Testis (tissue), 3 donors: ENCODE measurements around the gene NPSR1. TPM values are rescaled to one million over a fixed set of nuclear protein-coding genes. Genes with fewer than 3 reads are reported as not detected.

Source experiments
- DNase-seq: peaks from one replicate; pipeline ENCODE4 v3.0.0-alpha.2; 2019
- H3K27ac ChIP-seq, 2 donors: fragments of 200-600 bp; sonication (generic); one replicate each; pipeline ENCODE4 v1.5.1; 2019
- H3K27me3 ChIP-seq: fragments of 200-600 bp; sonication (generic); one replicate; pipeline ENCODE4 v1.5.1; 2019
- H3K36me3 ChIP-seq: fragments of 200-600 bp; sonication (generic); one replicate; pipeline ENCODE4 v1.5.1; 2017; ENCODE audit warnings: low read depth; ENCODE audit errors: missing control alignments
- H3K4me1 ChIP-seq: fragments of 200-600 bp; sonication (generic); one replicate; pipeline ENCODE4 v1.5.1; 2019
- H3K4me3 ChIP-seq, 2 donors: fragments of 200-600 bp; sonication (generic); one replicate each; pipeline ENCODE4 v1.5.1; 2017 to 2019
- H3K9me3 ChIP-seq: fragments of 200-600 bp; sonication (generic); one replicate; pipeline ENCODE4 v1.5.1; 2017
- POLR2A ChIP-seq: fragments of 450-650 bp; IDR thresholded peaks from one replicate; pipeline ENCODE4 v1.6.1; 2017; ENCODE audit warnings: antibody characterized with exemption, mild to moderate bottlenecking, moderate library complexity
- WGBS, 2 donors: methylation state at CpG; one replicate each; pipeline ENCODE4 v1.1.5; 2018; 5-methylcytosine and 5-hydroxymethylcytosine counted together
- intact Hi-C: fragments of 100-400 bp; cut with DNase I; formaldehyde crosslinking; loops from one replicate; pipeline ENCODE4 v1.15.1; 2023; ENCODE audit warnings: low total_unique reads
- polyA plus RNA-seq: library from polyadenylated mRNA; stranded (reverse); fragments of 350-450 nt; fragmentation: Illumina TruSeq; extraction: RNeasy Lipid Tissue Mini Kit (QIAGEN cat#74804); gene quantifications from one replicate; pipeline ENCODE4 v1.2.3, GENCODE V29; 2014; ENCODE audit warnings: low read depth, low replicate concordance; ENCODE audit not compliant: insufficient read depth
- total RNA-seq, 2 donors: library from RNA; depleted of rRNA; stranded (reverse); fragments of >200 nt; gene quantifications; one replicate each; pipeline ENCODE4 v1.2.3, GENCODE V29; 2016
- TF ChIP-seq, protein P1 (sequence below), 3 experiments: fragments of 450-650 bp in 2 of 3; fragments of 200-600 bp in 1 of 3; sonication (generic) in 1 of 3; IDR thresholded peaks; one replicate each; pipeline ENCODE4 v1.5.1; 2016 to 2019; ENCODE audit warnings: antibody characterized with exemption in 3 of 3, mild to moderate bottlenecking in 2 of 3, moderate library complexity in 1 of 3

The NPSR1 gene
- total and polyA plus RNA-seq, 3 donors from 2014 or later, result 0.25 to 0.54 TPM; not detected in 1

DNA sequence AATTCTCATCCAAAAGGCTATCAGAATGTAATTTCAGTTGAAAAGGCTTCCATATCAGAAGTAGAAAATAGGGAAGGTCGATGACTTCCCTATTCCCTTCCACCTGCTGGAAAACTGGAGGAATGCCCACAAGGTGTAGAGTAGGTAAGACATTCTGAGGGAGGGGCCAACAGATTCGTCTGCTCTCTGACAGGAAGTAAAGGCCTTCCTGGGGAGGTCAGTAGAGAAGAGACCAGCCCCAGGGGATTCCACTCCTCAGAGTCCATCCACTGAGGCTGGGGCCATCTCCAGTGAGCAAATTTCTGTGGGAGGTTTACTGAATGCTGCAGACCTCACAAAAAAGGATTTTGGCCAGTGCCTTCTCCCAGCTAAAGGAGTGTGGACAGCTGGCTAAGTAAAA lies 19.5 kb downstream of the NPSR1 start:
- TF ChIP-seq, protein P1, sequence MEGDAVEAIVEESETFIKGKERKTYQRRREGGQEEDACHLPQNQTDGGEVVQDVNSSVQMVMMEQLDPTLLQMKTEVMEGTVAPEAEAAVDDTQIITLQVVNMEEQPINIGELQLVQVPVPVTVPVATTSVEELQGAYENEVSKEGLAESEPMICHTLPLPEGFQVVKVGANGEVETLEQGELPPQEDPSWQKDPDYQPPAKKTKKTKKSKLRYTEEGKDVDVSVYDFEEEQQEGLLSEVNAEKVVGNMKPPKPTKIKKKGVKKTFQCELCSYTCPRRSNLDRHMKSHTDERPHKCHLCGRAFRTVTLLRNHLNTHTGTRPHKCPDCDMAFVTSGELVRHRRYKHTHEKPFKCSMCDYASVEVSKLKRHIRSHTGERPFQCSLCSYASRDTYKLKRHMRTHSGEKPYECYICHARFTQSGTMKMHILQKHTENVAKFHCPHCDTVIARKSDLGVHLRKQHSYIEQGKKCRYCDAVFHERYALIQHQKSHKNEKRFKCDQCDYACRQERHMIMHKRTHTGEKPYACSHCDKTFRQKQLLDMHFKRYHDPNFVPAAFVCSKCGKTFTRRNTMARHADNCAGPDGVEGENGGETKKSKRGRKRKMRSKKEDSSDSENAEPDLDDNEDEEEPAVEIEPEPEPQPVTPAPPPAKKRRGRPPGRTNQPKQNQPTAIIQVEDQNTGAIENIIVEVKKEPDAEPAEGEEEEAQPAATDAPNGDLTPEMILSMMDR (IDR thresholded peaks at IDR 0.05), result no peak
- no peak for TF ChIP-seq POLR2A
- no peak for DNase-seq

DNA sequence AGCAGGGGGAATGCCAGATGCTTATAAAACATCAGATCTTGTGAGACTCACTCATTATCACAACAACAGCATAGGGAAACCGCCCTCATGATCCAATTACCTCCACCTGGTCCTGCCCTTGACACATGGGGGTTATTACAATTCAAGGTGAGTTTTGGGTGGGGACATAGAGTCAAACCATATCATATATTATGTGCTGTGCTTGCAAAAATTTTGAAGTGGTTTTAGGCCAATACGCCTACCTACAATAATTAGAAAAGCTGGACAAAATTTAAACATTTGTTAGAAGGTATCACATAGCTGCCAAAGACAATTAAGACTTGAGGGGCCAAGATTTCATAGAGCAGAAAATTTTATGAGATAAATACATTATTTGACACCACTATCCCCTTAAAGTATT lies 29.5 kb downstream of the NPSR1 start:
- DNase-seq, result no peak
- no peak overlapping the region for H3K27ac ChIP-seq
- H3K9me3 ChIP-seq, result no peaks in the 10 kb centered on the region
- no peaks in the 10 kb centered on the region for H3K4me1 ChIP-seq
- WGBS, 2 donors, result 89 to 97% methylated on average over 2 of the region's 2 CpGs
- intact Hi-C loops, result no loop called here
- H3K36me3 ChIP-seq, result no peaks in the 10 kb centered on the region
- no peak overlapping the region for H3K4me3 ChIP-seq
- no peak for TF ChIP-seq POLR2A
- TF ChIP-seq, protein P1 (IDR thresholded peaks at IDR 0.05), result no peak
- no peaks in the 10 kb centered on the region for H3K27me3 ChIP-seq

More for the DNA sequence above, 19.5 kb downstream of the NPSR1 start:
- Histone ChIP-seq H3K36me3 (no peaks in the 10 kb centered on the region), H3K4me1 (no peaks in the 10 kb centered on the region), H3K4me3 (no peak overlapping the region), H3K27ac (no peak overlapping the region), H3K9me3 (no peaks in the 10 kb centered on the region), H3K27me3 (no peaks in the 10 kb centered on the region)
- 29 to 53% methylated on average over 2 of the region's 2 CpGs for WGBS, 2 donors
- intact Hi-C loops, result no loop called here

DNA sequence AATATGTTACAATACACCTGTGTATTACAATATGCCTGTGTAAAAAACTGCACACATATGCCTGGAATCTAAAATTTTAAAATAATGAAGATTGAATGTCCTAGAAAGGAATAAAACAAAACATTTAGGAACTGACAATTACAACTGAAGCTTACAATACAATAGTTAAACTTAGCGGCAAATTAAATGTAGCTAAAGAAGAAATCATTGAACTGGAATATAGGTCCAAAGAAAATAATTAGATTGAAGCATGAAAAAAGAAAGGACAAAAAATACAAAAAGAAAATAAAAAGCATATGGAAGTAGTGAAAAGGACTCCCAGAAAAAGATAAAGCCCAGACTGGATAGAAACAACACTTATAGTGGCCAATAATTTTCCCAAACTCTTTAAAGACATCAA lies 38.4 kb downstream of the NPSR1 start:
- no peak overlapping the region for H3K27ac ChIP-seq
- WGBS, 2 donors, result 100% methylated on average over 1 of the region's 1 CpG
- H3K4me1 ChIP-seq, result no peaks in the 10 kb centered on the region
- no peak overlapping the region for H3K4me3 ChIP-seq
- DNase-seq, result no peak
- TF ChIP-seq, protein P1 (IDR thresholded peaks at IDR 0.05), result no peak
- no peak for TF ChIP-seq POLR2A
- intact Hi-C loops, result no loop called here
- no peaks in the 10 kb centered on the region for H3K9me3 ChIP-seq
- no peaks in the 10 kb centered on the region for H3K36me3 ChIP-seq
- no peaks in the 10 kb centered on the region for H3K27me3 ChIP-seq

- Histone ChIP-seq H3K4me1 (no peaks in the 10 kb centered on the region), H3K9me3 (no peaks in the 10 kb centered on the region), H3K4me3 (no peak overlapping the region), H3K36me3 (no peaks in the 10 kb centered on the region), H3K27me3 (no peaks in the 10 kb centered on the region), H3K27ac (no peak overlapping the region)
- intact Hi-C loops, result no loop called here
- WGBS, 2 donors, result 60 to 72% methylated on average over 2 of the region's 2 CpGs
- no peak for DNase-seq
- TF ChIP-seq POLR2A, result no peak
- TF ChIP-seq, protein P1 (IDR thresholded peaks at IDR 0.05), result no peak
Observed at GRCh38 chr7:34709771-34710170, 51.8 kb downstream of the NPSR1 start.

DNA sequence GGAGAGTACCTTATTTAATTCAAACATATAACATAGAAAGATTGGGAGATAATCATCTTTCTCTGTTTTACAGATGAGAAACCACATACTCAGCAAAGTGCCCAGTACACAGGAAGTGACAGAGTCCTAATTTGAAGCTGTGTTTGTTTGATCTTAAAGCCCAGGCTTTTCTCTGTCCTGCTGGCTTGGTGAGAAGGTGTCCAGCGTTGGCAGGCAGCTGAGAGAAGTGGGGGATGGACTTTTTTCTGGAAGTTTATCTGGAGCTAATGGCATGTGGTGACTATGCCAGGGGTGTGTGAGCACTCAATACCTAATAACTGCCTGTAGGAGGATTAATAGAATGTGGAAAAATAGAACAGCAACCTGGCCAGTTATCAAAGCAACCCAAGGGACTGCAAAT lies 60.8 kb downstream of the NPSR1 start:
- H3K4me3 ChIP-seq, result no peak overlapping the region
- TF ChIP-seq, protein P1 (IDR thresholded peaks at IDR 0.05), result no peak
- no peak for TF ChIP-seq POLR2A
- H3K9me3 ChIP-seq, result no peaks in the 10 kb centered on the region
- no peak for DNase-seq
- WGBS, 2 donors, result 44 to 45% methylated on average over 1 of the region's 1 CpG
- H3K4me1 ChIP-seq, result no peaks in the 10 kb centered on the region
- H3K27me3 ChIP-seq, result no peaks in the 10 kb centered on the region
- no peaks in the 10 kb centered on the region for H3K36me3 ChIP-seq
- no peak overlapping the region for H3K27ac ChIP-seq
- intact Hi-C loops, result no loop called here
